Stomach (tissue), 4 donors: Measurements from ENCODE around the gene MEP1B.
"Not testable (repeated sequence)": the region's sequence is repeated elsewhere in the genome, so short reads cannot be mapped to it uniquely, and the experiment has no call there.

Experiments used
- CTCF ChIP-seq, 7 experiments: fragments of 450-650 bp in 4 of 7; fragments of 200-600 bp in 3 of 7; sonication (generic) in 3 of 7; IDR thresholded peaks; one replicate each; pipeline ENCODE4 v1.5.1; 2016 to 2019; ENCODE audit warnings: antibody characterized with exemption in 7 of 7, control low read depth in 2 of 7, mild to moderate bottlenecking in 1 of 7
- EP300 ChIP-seq: sonication (generic); formaldehyde crosslinking; IDR thresholded peaks from one replicate; pipeline ENCODE4 v1.6.1; 2017; ENCODE audit warnings: antibody characterized with exemption
- POLR2A ChIP-seq, 4 donors: fragments of 450-650 bp; IDR thresholded peaks; one replicate each; pipeline ENCODE4 v1.6.1; 2016; ENCODE audit warnings: antibody characterized with exemption in 4 of 4, control low read depth in 2 of 4, mild to moderate bottlenecking in 1 of 4, moderate library complexity in 1 of 4

- not testable (repeated sequence) for TF ChIP-seq CTCF (IDR thresholded peaks at IDR 0.05); EP300; POLR2A (IDR thresholded peaks at IDR 0.05)
Observed at GRCh38 chr18:32158631-32159030, 31.2 kb upstream of the MEP1B start.
